ENCODE data around the gene SART1.
"Not testable (repeated sequence)": the region's sequence is repeated elsewhere in the genome, so short reads cannot be mapped to it uniquely, and the experiment has no call there.

Gene SART1

GRCh38 chr11:65988791-65989592, 27.5 kb downstream of the SART1 start:
- H3K27ac Mint-ChIP-seq, result peak overlapping the region; percentile 70
- peaks cover 6% of the 10 kb centered on the region for H3K36me3 Mint-ChIP-seq
- peaks cover 7% of the 10 kb centered on the region for H3K4me1 Mint-ChIP-seq
- H3K4me3 Mint-ChIP-seq, result no peak overlapping the region
- no peaks in the 10 kb centered on the region for H3K27me3 Mint-ChIP-seq
- H3K9me3 Mint-ChIP-seq, result no peaks in the 10 kb centered on the region
- ATAC-seq, result peak; percentile 99

GRCh38 chr11:65992056-65992455, 30.5 kb downstream of the SART1 start:
- H3K36me3 Mint-ChIP-seq, result peaks cover 13% of the 10 kb centered on the region
- H3K4me3 Mint-ChIP-seq, result no peak overlapping the region
- no peak for ATAC-seq
- no peaks in the 10 kb centered on the region for H3K9me3 Mint-ChIP-seq
- H3K27ac Mint-ChIP-seq, result no peak overlapping the region
- no peaks in the 10 kb centered on the region for H3K27me3 Mint-ChIP-seq
- H3K4me1 Mint-ChIP-seq, result peaks cover 7% of the 10 kb centered on the region

DNA sequence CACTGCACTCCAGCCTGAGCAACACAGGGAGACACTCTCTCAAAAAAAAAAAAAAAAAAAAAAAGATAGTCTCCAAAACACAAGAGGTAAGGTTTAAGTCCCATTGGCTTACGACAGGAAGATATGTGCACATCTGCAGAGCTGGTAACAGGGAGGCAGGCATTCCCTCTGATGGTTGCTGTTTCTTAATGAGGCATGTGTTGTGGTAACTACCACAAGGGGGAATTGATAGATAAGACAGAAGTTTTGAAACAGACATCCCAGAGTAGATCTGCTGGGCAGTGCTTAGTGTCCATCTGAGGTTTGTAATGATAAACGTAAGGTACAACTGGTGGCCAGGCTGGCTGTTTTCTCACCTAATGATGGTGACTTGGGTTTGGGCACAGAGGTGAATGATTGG, 35.8 kb downstream of the SART1 start:
- Mint-ChIP-seq H3K4me1 (peaks cover 17% of the 10 kb centered on the region), H3K36me3 (peaks cover 30% of the 10 kb centered on the region), H3K27ac (no peak overlapping the region), H3K27me3 (no peaks in the 10 kb centered on the region), H3K9me3 (no peaks in the 10 kb centered on the region), H3K4me3 (no peak overlapping the region)
- ATAC-seq, result no peak

GRCh38 chr11:66001942-66002647, 40.6 kb downstream of the SART1 start, which contains the start of the genes BANF1 and EIF1AD:
Gene BANF1 (plus strand): TSS chr11:66002503. CDS start chr11:66003251, 748 bp downstream.
Gene EIF1AD (minus strand): TSS chr11:66002157. CDS start chr11:66000389, 1,768 bp downstream.
- Mint-ChIP-seq H3K27ac (peak within 1 kb of the TSS; percentile 95), H3K27me3 (no peaks in the 10 kb centered on the region), H3K4me3 (peak within 1 kb of the TSS; percentile 99), H3K4me1 (peaks cover 44% of the 10 kb centered on the region), H3K36me3 (peaks cover 34% of the 10 kb centered on the region), H3K9me3 (no peaks in the 10 kb centered on the region)
- peak; percentile 94 for ATAC-seq

DNA sequence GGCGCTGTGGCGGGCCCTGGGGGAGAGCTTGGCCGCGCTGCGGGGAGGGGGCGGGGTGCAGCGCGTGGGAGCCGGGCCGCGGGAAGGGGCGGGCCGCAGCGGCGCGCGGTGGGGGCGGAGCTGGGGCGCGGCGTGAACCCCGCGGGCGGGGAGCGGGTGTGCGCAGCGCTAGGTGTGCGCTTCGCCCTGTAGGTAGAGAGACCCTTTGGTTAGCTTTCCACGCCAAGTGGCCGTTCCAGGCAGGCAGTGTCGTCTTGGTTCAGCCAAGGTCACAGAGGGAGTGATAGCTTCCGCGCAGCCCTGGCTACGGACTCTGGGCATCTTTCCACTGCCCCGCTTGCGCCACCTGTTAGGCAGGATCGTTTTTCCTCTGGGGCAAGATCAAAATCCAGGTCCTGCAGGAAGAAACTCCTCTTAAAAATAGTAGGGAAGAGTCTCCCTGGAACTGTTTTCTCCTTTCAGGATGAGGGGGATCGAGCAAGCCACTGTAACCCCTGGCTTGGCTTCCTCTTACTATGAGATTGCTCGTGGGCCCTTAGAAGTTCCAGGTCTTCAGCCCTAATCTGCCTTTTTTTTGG, 41.2 kb downstream of the SART1 start:
- peak overlapping the region; percentile 99 for H3K4me3 Mint-ChIP-seq
- H3K9me3 Mint-ChIP-seq, result no peaks in the 10 kb centered on the region
- H3K36me3 Mint-ChIP-seq, result peaks cover 29% of the 10 kb centered on the region
- peaks cover 44% of the 10 kb centered on the region for H3K4me1 Mint-ChIP-seq
- H3K27ac Mint-ChIP-seq, result peak overlapping the region; percentile 95
- H3K27me3 Mint-ChIP-seq, result no peaks in the 10 kb centered on the region
- ATAC-seq, result peak; percentile 89

DNA sequence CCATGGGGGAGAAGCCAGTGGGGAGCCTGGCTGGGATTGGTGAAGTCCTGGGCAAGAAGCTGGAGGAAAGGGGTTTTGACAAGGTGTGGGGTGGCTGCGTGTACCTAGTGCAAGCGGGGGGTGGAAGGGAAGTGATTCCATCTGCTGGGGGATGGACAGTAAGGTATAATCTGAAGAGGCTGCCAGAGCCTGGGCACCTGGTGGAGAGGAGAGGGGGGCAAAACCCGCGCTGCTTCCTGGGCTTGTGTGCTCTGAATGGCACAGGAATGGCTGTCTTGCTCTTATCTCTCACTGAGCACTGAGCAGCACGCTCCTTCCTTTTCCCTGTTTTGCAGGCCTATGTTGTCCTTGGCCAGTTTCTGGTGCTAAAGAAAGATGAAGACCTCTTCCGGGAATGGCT, 41.8 kb downstream of the SART1 start:
- ATAC-seq, result no peak
- H3K27ac Mint-ChIP-seq, result peak overlapping the region; percentile 95
- no peaks in the 10 kb centered on the region for H3K27me3 Mint-ChIP-seq
- H3K9me3 Mint-ChIP-seq, result no peaks in the 10 kb centered on the region
- peak overlapping the region; percentile 99 for H3K4me3 Mint-ChIP-seq
- H3K4me1 Mint-ChIP-seq, result peaks cover 43% of the 10 kb centered on the region
- peaks cover 23% of the 10 kb centered on the region for H3K36me3 Mint-ChIP-seq

- H3K27me3 Mint-ChIP-seq, result no peaks in the 10 kb centered on the region
- H3K9me3 Mint-ChIP-seq, result no peaks in the 10 kb centered on the region
- no peak overlapping the region for H3K27ac Mint-ChIP-seq
- no peak for ATAC-seq
- peaks cover 17% of the 10 kb centered on the region for H3K36me3 Mint-ChIP-seq
- peak overlapping the region; percentile 11 for H3K4me3 Mint-ChIP-seq
- peaks cover 39% of the 10 kb centered on the region for H3K4me1 Mint-ChIP-seq
Observed at GRCh38 chr11:66004186-66004585, 42.7 kb downstream of the SART1 start.

DNA sequence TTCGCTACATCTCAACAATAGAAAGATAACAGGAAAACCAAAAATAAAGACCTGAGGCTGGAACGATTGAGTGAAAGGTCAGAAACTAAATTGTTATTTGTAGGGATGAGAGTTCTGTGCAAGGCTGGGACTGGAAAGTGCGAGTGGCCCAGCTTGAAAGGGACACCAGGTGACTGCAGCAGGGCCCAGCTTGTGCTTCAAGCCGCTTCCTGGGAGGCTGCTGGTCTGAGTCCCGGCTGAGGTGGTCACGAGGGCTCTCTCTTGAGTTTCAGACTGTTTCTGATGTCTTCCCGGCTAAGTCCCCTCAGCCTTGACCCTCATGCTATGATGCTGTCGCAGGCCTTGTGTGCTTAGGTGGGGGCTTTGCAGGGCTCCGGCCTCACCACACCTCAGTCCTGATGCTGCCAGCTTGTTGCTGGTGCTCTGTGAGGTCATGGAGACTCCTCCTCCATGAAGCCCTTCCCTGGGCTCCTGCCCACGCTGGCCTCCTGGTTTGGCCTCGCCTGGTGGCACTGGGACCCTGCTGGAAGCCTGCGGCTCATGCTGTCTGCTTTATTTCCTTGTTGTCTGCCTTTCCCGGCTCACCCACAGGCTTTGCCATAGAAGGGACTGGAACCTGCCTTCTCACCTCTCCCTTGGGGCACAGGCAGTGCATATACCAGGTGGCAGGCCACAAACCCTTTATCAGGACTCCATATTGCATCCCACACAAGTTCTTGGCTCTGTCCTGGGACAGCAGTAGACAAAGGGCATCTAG, 44.8 kb downstream of the SART1 start:
- H3K27ac Mint-ChIP-seq, result no peak overlapping the region

GRCh38 chr11:66006891-66007176, 45.3 kb downstream of the SART1 start:
- H3K9me3 Mint-ChIP-seq, result no peaks in the 10 kb centered on the region
- ATAC-seq, result no peak
- no peak overlapping the region for H3K4me3 Mint-ChIP-seq
- H3K27ac Mint-ChIP-seq, result no peak overlapping the region
- H3K27me3 Mint-ChIP-seq, result no peaks in the 10 kb centered on the region
- peaks cover 27% of the 10 kb centered on the region for H3K4me1 Mint-ChIP-seq
- H3K36me3 Mint-ChIP-seq, result peaks cover 12% of the 10 kb centered on the region

More for the DNA sequence above, 44.8 kb downstream of the SART1 start:
- peaks cover 27% of the 10 kb centered on the region for H3K4me1 Mint-ChIP-seq
- H3K27me3 Mint-ChIP-seq, result no peaks in the 10 kb centered on the region
- no peak overlapping the region for H3K4me3 Mint-ChIP-seq
- H3K36me3 Mint-ChIP-seq, result peaks cover 12% of the 10 kb centered on the region
- ATAC-seq, result no peak
- H3K9me3 Mint-ChIP-seq, result no peaks in the 10 kb centered on the region

DNA sequence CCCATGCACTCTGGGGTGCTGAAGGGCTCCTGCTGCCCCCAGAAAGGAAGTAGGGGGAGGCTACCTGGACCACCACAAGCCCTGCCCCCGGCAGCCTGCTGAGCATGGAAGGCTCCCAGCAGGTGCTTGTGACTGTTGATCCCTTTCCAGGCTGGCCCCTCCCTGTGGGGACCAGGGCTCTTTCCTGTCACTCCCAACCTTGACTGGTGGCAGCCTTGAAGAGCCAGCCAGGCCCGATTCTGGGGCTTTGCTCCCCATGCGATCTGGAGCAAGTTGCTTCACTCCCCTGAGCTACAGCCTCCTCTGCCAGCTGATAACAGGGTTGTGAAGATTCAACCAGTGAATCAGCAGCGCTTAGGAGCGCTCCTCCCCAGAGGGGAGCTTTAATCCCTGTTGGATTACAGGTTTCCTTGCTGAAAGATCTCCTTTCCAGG, 45.7 kb downstream of the SART1 start:
- Mint-ChIP-seq H3K4me1 (peaks cover 27% of the 10 kb centered on the region), H3K36me3 (peaks cover 12% of the 10 kb centered on the region), H3K4me3 (no peak overlapping the region), H3K9me3 (no peaks in the 10 kb centered on the region), H3K27ac (no peak overlapping the region), H3K27me3 (no peaks in the 10 kb centered on the region)
- ATAC-seq, result no peak

DNA sequence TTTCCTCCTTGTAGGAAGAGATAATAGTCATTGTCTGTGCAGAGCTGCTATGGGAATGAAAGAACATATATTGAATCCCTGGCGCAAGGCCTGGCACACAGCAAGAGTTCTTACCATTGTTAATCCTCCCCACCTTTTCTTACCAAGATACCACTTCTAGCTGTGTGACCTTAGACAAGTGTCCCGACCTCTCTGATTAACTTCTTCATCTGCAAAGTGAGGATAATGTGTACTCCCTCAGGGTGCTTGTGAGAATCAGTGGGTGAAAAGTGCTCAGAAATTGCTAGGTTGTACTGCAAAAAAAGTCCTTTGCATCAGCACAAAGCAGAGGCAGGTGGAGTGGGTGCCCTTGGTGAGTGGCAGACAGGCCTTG, 46.5 kb downstream of the SART1 start:
- H3K9me3 Mint-ChIP-seq, result no peaks in the 10 kb centered on the region
- peaks cover 12% of the 10 kb centered on the region for H3K36me3 Mint-ChIP-seq
- no peak for ATAC-seq
- no peaks in the 10 kb centered on the region for H3K27me3 Mint-ChIP-seq
- H3K4me3 Mint-ChIP-seq, result no peak overlapping the region
- peaks cover 19% of the 10 kb centered on the region for H3K4me1 Mint-ChIP-seq
- H3K27ac Mint-ChIP-seq, result peak overlapping the region; percentile 55

DNA sequence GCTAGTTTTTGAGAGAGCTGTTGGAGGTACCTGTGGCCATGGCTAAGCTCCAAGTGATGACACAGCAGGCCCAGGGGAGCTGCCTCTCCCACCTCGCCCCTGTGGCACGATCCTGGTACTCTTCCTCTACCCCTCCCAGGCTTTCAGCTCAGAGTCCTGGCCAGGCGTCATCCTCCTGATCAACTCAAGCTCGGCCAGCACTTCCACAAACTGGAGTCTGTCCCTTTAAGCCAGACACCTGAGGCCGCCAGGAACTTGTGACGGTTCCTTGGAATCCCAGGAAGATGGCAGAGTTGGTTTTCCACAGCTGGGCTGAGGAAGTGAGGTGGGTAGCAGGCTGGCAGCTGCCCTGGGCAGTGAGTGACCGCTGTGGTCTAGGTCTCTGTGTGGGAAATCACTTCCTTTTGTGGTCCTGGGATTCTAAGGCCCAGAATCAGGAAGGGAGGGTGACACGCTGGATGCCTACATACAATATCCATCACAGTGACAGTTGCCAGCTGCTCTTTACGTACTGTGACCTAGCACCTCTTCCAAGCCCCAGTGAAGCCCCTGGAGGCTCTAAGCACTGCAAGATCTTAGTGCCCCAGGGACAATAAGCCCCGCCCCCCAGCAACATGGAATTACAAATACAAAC, 47.1 kb downstream of the SART1 start:
- no peaks in the 10 kb centered on the region for H3K9me3 Mint-ChIP-seq
- H3K27me3 Mint-ChIP-seq, result no peaks in the 10 kb centered on the region
- no peak for ATAC-seq
- peak overlapping the region; percentile 55 for H3K27ac Mint-ChIP-seq
- peaks cover 12% of the 10 kb centered on the region for H3K36me3 Mint-ChIP-seq
- no peak overlapping the region for H3K4me3 Mint-ChIP-seq
- peaks cover 14% of the 10 kb centered on the region for H3K4me1 Mint-ChIP-seq

- H3K4me1 Mint-ChIP-seq, H3K27me3 Mint-ChIP-seq, H3K9me3 Mint-ChIP-seq, ATAC-seq, H3K27ac Mint-ChIP-seq, H3K4me3 Mint-ChIP-seq, H3K36me3 Mint-ChIP-seq: not testable (repeated sequence)
Observed at GRCh38 chr11:66010036-66010435, 48.5 kb downstream of the SART1 start.

DNA sequence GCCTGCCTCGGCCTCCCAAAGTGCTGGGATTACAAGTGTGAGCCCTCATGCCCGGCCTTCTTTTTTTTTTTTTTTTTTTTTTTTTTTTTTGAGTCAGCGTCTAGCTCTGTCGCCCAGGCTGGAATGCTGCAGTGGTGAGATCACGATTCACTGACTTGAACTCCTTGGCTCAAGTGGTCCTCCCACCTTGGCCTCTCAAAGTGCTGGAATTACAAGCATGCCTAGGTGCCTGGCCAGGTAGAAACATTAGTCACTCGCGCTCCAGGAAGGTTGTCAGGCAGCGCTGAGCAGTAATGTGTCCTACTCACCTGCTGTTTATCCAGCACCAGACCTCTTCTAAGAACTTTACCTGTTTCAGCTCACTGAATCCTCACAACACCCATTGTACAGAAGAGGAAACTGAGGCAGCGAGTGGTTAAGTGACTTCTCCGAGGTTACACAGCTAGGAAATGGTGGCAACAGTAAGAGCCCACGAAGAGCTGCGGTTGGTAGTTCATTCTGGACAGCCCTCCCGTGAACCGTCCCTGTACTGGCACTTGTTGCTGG, 49.8 kb downstream of the SART1 start:
- H3K4me3 Mint-ChIP-seq, result no peak overlapping the region

More for the DNA sequence above, 49.8 kb downstream of the SART1 start:
- H3K36me3 Mint-ChIP-seq, result no peaks in the 10 kb centered on the region
- no peaks in the 10 kb centered on the region for H3K4me1 Mint-ChIP-seq
- no peaks in the 10 kb centered on the region for H3K9me3 Mint-ChIP-seq
- no peak overlapping the region for H3K27ac Mint-ChIP-seq
- H3K27me3 Mint-ChIP-seq, result no peaks in the 10 kb centered on the region
- no peak for ATAC-seq

Data from stimulated activated memory B cell treated with anti-CD40 and anti-IgM and Interleukin-4, amounts not matched to agents 10 μg/mL and 1 μg/mL and 100 μg/mL, for 72 hours (primary cell).